BLaER1 (cell line): ENCODE results near the gene ALDH3B1.
A peak's percentile ranks its signal among the peaks of the same experiment; 100 is the strongest.

ENCODE experiments used
- H3K27ac ChIP-seq: shearing (Covaris generic); formaldehyde crosslinking; 2 replicates; pipeline ENCODE4 v1.8.1; 2022
- H3K27me3 ChIP-seq: shearing (Covaris generic); formaldehyde crosslinking; 2 replicates; pipeline ENCODE4 v1.8.1; 2022
- H3K36me3 ChIP-seq: shearing (Covaris generic); formaldehyde crosslinking; 2 replicates; pipeline ENCODE4 v1.8.1; 2022
- H3K4me1 ChIP-seq: shearing (Covaris generic); formaldehyde crosslinking; 2 replicates; pipeline ENCODE4 v1.8.1; 2022
- H3K4me2 ChIP-seq: shearing (Covaris generic); formaldehyde crosslinking; 2 replicates; pipeline ENCODE4 v1.8.1; 2022
- H3K4me3 ChIP-seq: shearing (Covaris generic); formaldehyde crosslinking; 2 replicates; pipeline ENCODE4 v1.8.1; 2022
- H3K9ac ChIP-seq: shearing (Covaris generic); formaldehyde crosslinking; 2 replicates; pipeline ENCODE4 v1.8.1; 2022
- H3K9me3 ChIP-seq: shearing (Covaris generic); formaldehyde crosslinking; 2 replicates; pipeline ENCODE4 v1.8.1; 2022
- H4K20me1 ChIP-seq: shearing (Covaris generic); formaldehyde crosslinking; 2 replicates; pipeline ENCODE4 v1.8.1; 2022
- Cebpa-rat ChIP-seq: shearing (Covaris generic); IDR thresholded peaks from 2 replicates; pipeline ENCODE4 v1.8.1; 2022

ALDH3B1 gene

GRCh38 chr11:68033708-68034045 is 23.6 kb downstream of the ALDH3B1 start:
- Histone ChIP-seq H4K20me1 (no peaks in the 10 kb centered on the region), H3K4me2 (no peak overlapping the region), H3K27me3 (no peaks in the 10 kb centered on the region), H3K9ac (no peak overlapping the region), H3K4me3 (no peak overlapping the region), H3K9me3 (no peaks in the 10 kb centered on the region), H3K4me1 (peaks cover 53% of the 10 kb centered on the region), H3K27ac (no peak overlapping the region), H3K36me3 (peaks cover 43% of the 10 kb centered on the region)
- no peak for TF ChIP-seq Cebpa-rat

DNA sequence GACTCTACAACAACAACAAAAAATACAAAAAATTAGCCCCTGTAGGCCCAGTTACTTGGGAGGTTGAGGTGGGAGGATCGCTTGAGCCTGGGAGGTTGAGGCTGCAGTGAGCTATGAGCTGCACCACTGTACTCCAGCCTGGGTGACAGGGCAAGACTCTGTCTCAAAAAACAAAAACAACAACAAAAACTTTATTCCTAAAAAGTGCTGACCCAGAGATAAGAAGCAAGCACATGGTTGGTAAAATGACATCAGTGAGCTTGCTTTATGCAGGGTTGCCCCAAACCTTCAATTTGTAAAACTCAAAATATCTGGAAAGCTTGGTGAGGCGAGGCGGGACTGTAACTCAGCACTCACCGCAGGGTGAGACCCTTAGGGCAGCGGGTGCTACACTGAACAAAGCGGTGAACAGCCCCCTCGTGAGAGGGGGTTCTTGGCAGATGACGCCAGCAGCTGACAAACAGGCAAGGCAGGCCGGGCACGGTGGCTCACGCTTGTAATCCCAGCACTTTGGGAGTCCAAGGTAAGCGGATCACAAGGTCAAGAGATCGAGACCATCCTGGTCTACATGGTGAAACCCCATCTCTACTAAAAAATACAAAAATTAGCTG is 25.2 kb downstream of the ALDH3B1 start:
- Histone ChIP-seq H3K27ac (no peak overlapping the region; the same call in 1 of the 2 replicates), H3K9ac (peak overlapping the region; percentile 56; the same call in 1 of the 2 replicates), H3K4me2 (no peak overlapping the region), H3K4me1 (peaks cover 61% of the 10 kb centered on the region), H3K36me3 (peaks cover 43% of the 10 kb centered on the region), H3K27me3 (no peaks in the 10 kb centered on the region), H3K4me3 (no peak overlapping the region), H4K20me1 (no peaks in the 10 kb centered on the region), H3K9me3 (no peaks in the 10 kb centered on the region)
- no peak for TF ChIP-seq Cebpa-rat

DNA sequence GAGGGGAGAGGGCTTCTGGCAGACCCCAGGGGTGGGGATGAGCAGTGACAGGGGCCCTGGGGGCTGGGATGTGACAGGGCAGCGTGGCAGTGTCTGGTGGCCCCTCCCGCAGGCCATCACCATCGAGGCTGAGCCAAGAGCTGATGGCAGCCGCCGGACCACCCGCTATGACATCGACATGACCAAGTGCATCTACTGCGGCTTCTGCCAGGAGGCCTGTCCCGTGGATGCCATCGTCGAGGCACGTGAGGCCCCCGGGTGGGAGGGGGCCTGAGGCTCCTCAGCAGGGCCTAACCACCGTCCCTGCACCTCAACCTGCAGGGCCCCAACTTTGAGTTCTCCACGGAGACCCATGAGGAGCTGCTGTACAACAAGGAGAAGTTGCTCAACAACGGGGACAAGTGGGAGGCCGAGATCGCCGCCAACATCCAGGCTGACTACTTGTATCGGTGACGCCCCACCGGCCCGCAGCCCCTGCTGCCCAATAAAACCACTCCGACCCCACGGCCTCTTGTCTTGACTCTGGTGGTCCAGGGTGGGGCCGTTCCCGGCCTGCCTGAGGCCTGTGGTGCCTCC is 26.1 kb downstream of the ALDH3B1 start:
- TF ChIP-seq Cebpa-rat, result no peak
- Histone ChIP-seq H3K9me3 (no peaks in the 10 kb centered on the region), H3K4me1 (peaks cover 66% of the 10 kb centered on the region), H3K9ac (peak overlapping the region; percentile 56), H3K27ac (peak overlapping the region; percentile 90), H4K20me1 (peaks cover 7% of the 10 kb centered on the region), H3K36me3 (peaks cover 43% of the 10 kb centered on the region), H3K4me2 (peak overlapping the region; percentile 94), H3K4me3 (no peak overlapping the region), H3K27me3 (no peaks in the 10 kb centered on the region)

DNA sequence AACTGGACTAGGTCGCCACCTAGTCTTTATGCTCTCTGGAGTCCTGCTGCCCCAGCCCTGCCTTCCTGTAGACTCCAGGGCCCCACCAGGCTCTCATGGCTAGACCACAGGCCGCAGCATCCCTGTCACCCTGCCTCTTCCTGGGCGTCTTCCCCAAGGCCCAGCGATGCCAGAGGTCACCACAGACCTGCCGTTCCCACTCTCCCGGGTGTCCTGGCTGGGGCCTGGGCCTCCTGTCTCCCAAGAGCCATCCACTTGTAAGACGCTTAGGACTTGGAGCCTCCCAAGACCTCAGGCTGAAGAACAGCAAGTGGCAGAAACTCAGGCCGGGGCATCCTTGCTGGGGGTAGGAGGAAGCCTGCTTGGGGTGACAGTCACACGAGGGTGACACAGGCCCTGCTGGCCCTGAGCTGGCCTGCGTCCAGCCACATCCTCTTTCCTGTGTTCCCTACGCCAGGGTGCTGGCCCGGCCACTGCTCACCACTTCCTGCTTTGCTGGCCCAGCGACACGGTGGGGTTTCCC is 26.7 kb downstream of the ALDH3B1 start:
- no peak for TF ChIP-seq Cebpa-rat
- Histone ChIP-seq H3K4me3 (no peak overlapping the region), H4K20me1 (peaks cover 12% of the 10 kb centered on the region), H3K27me3 (no peaks in the 10 kb centered on the region), H3K27ac (peak overlapping the region; percentile 90), H3K9me3 (no peaks in the 10 kb centered on the region), H3K4me1 (peaks cover 66% of the 10 kb centered on the region), H3K4me2 (peak overlapping the region; percentile 94), H3K36me3 (peaks cover 43% of the 10 kb centered on the region), H3K9ac (peak overlapping the region; percentile 56)

- Histone ChIP-seq H3K9me3 (no peaks in the 10 kb centered on the region), H4K20me1 (peaks cover 20% of the 10 kb centered on the region), H3K27me3 (no peaks in the 10 kb centered on the region), H3K36me3 (peaks cover 44% of the 10 kb centered on the region), H3K9ac (peak overlapping the region; percentile 79; the same call in 1 of the 2 replicates), H3K4me2 (peak overlapping the region; percentile 94), H3K4me3 (no peak overlapping the region), H3K4me1 (peaks cover 69% of the 10 kb centered on the region), H3K27ac (peak overlapping the region; percentile 90)
- no peak for TF ChIP-seq Cebpa-rat
Measured at GRCh38 chr11:68037411-68038225, 27.5 kb downstream of the ALDH3B1 start.

DNA sequence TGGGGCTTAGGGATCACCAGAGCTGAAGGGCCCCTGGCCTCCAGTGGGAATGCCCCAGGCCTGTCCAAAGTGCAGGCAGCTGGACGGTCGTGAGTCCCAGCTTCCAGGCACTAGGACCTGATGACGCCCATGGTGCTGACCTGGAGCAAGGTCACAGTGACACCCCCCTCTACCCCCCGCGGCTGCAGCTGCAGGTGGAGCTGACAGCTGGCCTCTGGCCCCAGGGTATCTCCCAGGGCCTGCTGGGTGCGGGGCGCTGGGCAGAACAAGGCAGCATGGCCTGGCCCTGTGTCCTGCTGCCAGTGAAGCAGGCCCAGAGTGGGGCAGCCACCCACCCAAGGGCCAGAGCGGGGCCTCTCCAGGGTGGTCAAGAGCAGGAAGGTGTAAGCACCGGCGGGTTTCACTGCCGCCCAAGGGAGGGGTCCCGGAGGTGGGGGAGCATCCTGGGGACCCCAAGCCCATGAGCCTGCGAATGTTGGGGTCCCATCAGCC is 28.1 kb downstream of the ALDH3B1 start:
- Histone ChIP-seq H3K9ac (peak overlapping the region; percentile 79), H3K9me3 (no peaks in the 10 kb centered on the region), H3K4me2 (peak overlapping the region; percentile 94), H3K27ac (peak overlapping the region; percentile 90), H3K36me3 (peaks cover 44% of the 10 kb centered on the region), H3K4me3 (peak overlapping the region; percentile 76), H3K27me3 (no peaks in the 10 kb centered on the region), H3K4me1 (peaks cover 76% of the 10 kb centered on the region), H4K20me1 (peaks cover 27% of the 10 kb centered on the region)
- TF ChIP-seq Cebpa-rat, result no peak

DNA sequence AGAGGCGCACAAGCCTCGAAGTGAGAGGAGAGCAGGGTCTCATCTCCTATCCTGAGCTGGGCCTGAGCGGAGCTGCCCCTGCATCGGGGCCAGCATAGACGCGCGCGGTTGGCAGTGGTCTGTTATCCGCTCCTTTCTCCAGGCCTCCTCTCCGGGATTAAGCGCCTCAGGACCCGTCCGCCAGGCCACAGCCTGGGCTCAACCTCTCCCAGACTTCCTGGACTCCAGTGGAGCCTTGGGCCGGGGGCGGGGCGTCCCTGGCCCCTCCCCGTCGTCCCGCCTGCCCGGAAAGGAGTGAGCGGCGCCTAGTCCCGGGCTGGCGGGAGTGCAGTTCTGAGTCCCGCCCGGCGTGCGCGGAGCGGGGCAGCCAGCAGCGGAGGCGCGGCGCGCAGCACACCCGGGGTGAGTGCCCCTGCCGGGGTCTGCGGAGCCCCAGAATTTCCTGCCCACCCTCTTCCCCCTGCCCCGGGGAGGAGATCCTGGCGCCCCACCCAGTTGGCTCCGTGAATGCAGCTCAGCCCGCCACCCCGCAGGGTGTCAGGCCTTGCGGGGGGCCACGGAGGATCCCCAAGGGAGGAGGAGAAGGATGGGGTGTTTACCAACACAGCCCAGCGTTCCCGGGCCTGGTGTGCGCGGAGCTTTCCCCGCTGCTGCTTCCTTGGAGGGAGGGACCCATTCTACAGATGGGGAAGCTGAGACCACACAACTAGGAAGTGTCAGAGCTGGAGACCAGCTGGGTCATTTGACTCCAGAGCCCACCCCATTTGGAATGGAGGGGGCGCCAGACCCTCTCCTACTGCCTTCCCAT is 28.8 kb downstream of the ALDH3B1 start, which contains the start of gene TCIRG1:
TSS of gene TCIRG1 (plus strand) at position 308 of the 808 bp plus-strand sequence. CDS start 2,247 bp downstream, outside the sequence.
- H3K9ac ChIP-seq, result peak within 1 kb of the TSS; percentile 79
- peaks cover 44% of the 10 kb centered on the region for H3K36me3 ChIP-seq
- H3K27ac ChIP-seq, result peak within 1 kb of the TSS; percentile 90
- no peak for TF ChIP-seq Cebpa-rat
- H3K4me2 ChIP-seq, result peak within 1 kb of the TSS; percentile 94
- peaks cover 34% of the 10 kb centered on the region for H4K20me1 ChIP-seq
- H3K27me3 ChIP-seq, result no peaks in the 10 kb centered on the region
- peaks cover 82% of the 10 kb centered on the region for H3K4me1 ChIP-seq
- peak within 1 kb of the TSS; percentile 76 for H3K4me3 ChIP-seq
- H3K9me3 ChIP-seq, result no peaks in the 10 kb centered on the region

GRCh38 chr11:68039526-68040086 is 29.5 kb downstream of the ALDH3B1 start:
- peak overlapping the region; percentile 90 for H3K27ac ChIP-seq
- peak overlapping the region; percentile 94 for H3K4me2 ChIP-seq
- peaks cover 44% of the 10 kb centered on the region for H3K36me3 ChIP-seq
- no peaks in the 10 kb centered on the region for H3K27me3 ChIP-seq
- peaks cover 89% of the 10 kb centered on the region for H3K4me1 ChIP-seq
- no peaks in the 10 kb centered on the region for H3K9me3 ChIP-seq
- peaks cover 40% of the 10 kb centered on the region for H4K20me1 ChIP-seq
- peak overlapping the region; percentile 79 for H3K9ac ChIP-seq
- H3K4me3 ChIP-seq, result peak overlapping the region; percentile 76
- no peak for TF ChIP-seq Cebpa-rat
